B cell (primary cell): ENCODE measurements around the gene FNDC5.

Experiments used
- CTCF ChIP-seq: fragments of 200-600 bp; IDR thresholded peaks from one replicate; pipeline ENCODE4 v1.8.0; 2022; ENCODE audit warnings: antibody characterized with exemption, mild to moderate bottlenecking
- EZH2 ChIP-seq: IDR thresholded peaks from 2 replicates; pipeline ENCODE4 v1.6.1; 2012; ENCODE audit warnings: borderline replicate concordance, low read depth, mild to moderate bottlenecking, moderate library complexity, low read length; ENCODE audit not compliant: insufficient read depth, poor library complexity, severe bottlenecking

GRCh38 chr1:32918179-32918578 lies 47.5 kb upstream of the FNDC5 start:
- TF ChIP-seq CTCF: no peak
- TF ChIP-seq EZH2: no peak
